Measurements from ENCODE around the gene PLD6.

DNA sequence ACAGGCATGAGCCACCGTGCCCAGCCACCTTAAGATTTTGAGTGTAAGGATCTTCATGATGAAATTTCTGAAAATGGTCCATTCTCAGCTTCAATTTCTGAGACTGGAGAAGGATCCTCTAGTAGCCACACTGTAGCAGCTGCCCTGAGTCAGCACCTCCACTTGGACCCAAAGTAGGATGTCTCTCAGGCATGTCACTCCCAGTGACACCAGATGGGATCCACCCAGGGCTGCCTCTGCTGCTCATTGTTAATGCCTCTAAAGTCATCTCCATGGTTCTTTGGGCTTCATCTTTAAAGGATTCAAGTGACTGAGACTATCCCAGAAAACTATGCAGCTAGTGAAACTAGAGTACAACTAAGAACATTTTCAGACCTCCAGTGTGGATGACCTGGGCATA is 7.9 kb downstream of the PLD6 start:
- TF ChIP-seq CTCF (IDR thresholded peaks at IDR 0.05; ENCODE audit: insufficient read depth, low read length, poor library complexity, severe bottlenecking), result no peak
- no peak for TF ChIP-seq EZH2phosphoT487 (conservative IDR thresholded peaks at IDR 0.05; ENCODE audit: low read length)
